Measurements from ENCODE around the gene PHACTR1. TPM values are rescaled to one million over a fixed set of nuclear protein-coding genes. Genes with fewer than 3 reads are reported as not detected.

Gene PHACTR1
- total and polyA plus RNA-seq, 2 of the 4 experiments (the other 2 are of a cell fraction): not detected

DNA sequence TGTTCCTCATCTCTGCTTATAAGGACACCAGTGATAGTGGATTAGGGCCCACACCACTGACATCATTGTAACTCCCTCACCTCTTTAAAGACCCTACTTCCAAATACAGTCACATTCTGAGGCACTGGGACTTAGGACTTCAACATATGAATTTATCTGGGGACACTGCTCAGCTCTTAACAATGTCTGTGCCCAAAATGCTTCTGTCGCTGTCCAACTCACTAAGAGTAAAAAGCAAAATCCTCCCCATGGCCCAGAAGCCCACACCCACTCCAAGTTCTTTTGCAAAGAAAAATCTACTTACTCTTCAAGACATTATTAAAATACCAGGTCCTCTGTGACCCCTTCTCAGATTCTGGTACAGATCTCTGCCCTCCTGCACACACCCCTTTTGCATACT is 495.5 kb downstream of the PHACTR1 start:
- BruUV-seq (replicated peaks): no TSS peak
- no peak overlapping the region for H2BK15ac ChIP-seq (ENCODE audit: low read depth, low read length)
- H2BK5ac ChIP-seq (ENCODE audit: low read depth, low read length, poor library complexity, severe bottlenecking): no peak overlapping the region
- in situ Hi-C loops (cut with MboI; ENCODE audit: low sequenced_read_pairs) (no loop called here), dilution Hi-C loops (cut with HindIII; ENCODE audit: low sequenced_read_pairs, unreplicated experiment) (no loop called here), intact Hi-C loops (cut with micrococcal nuclease) (no loop called here)
- POLR2A ChIA-PET (ENCODE audit: unreplicated experiment): no interaction called here
- H3K9me1 ChIP-seq (ENCODE audit: insufficient read depth, low read length): no peaks in the 10 kb centered on the region
- H3K23ac ChIP-seq (ENCODE audit: low read depth, low read length): no peak overlapping the region
- H3K4ac ChIP-seq (ENCODE audit: low read depth, low read length): no peak overlapping the region
- H3K9me3 ChIP-seq (ENCODE audit: control insufficient read depth, insufficient read depth, low read length): no peaks in the 10 kb centered on the region
- TF ChIP-seq MAFK (IDR thresholded peaks at IDR 0.05; ENCODE audit: low read depth, low read length): no peak
- TF ChIP-seq, protein P1, sequence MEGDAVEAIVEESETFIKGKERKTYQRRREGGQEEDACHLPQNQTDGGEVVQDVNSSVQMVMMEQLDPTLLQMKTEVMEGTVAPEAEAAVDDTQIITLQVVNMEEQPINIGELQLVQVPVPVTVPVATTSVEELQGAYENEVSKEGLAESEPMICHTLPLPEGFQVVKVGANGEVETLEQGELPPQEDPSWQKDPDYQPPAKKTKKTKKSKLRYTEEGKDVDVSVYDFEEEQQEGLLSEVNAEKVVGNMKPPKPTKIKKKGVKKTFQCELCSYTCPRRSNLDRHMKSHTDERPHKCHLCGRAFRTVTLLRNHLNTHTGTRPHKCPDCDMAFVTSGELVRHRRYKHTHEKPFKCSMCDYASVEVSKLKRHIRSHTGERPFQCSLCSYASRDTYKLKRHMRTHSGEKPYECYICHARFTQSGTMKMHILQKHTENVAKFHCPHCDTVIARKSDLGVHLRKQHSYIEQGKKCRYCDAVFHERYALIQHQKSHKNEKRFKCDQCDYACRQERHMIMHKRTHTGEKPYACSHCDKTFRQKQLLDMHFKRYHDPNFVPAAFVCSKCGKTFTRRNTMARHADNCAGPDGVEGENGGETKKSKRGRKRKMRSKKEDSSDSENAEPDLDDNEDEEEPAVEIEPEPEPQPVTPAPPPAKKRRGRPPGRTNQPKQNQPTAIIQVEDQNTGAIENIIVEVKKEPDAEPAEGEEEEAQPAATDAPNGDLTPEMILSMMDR (conservative IDR thresholded peaks at IDR 0.05; ENCODE audit: low read depth, low read length): no peak
- no peaks in the 10 kb centered on the region for H3K36me3 ChIP-seq (ENCODE audit: control insufficient read depth, insufficient read depth, low read length)
- H3K4me3 ChIP-seq (ENCODE audit: insufficient read depth, low read depth, low read length): no peak overlapping the region
- H3K27ac ChIP-seq (ENCODE audit: insufficient read depth, low read length): no peak overlapping the region
- no peaks in the 10 kb centered on the region for H3K79me1 ChIP-seq (ENCODE audit: low read depth in 1 of 2, low read length in 2 of 2)
- H4K20me1 ChIP-seq (ENCODE audit: insufficient read depth, low read length): no peaks in the 10 kb centered on the region
- H4K8ac ChIP-seq (ENCODE audit: low read depth in 2 of 2, low read length in 2 of 2): no peak overlapping the region
- H2BK20ac ChIP-seq (ENCODE audit: low read depth, low read length): no peak overlapping the region
- CTCF ChIA-PET: no interaction called here
- H3K56ac ChIP-seq (ENCODE audit: extremely low read depth, insufficient read depth, low read length): no peak overlapping the region
- no peak overlapping the region for H4K91ac ChIP-seq (ENCODE audit: insufficient read depth, low read depth, low read length)
- no peak overlapping the region for H3K14ac ChIP-seq (replicated peaks; ENCODE audit: low read depth, low read length)
- no peak overlapping the region for H2AFZ ChIP-seq (replicated peaks; ENCODE audit: low read length, poor library complexity)
- H2AK9ac ChIP-seq (replicated peaks; ENCODE audit: low read depth, low read length, poor library complexity): no peak overlapping the region
- H2AK5ac ChIP-seq (ENCODE audit: low read depth, low read length): no peak overlapping the region
- H3K18ac ChIP-seq (ENCODE audit: low read depth, low read length): no peak overlapping the region
- 80% methylated on average over 1 of the region's 1 CpG; no CpG with 5 or more reads in 1 of the 2 experiments for WGBS, 2 experiments (ENCODE audit: extremely low coverage in 2 of 2, insufficient read length in 1 of 2)
- no peaks in the 10 kb centered on the region; the same call in 1 of the 2 replicates for H3K27me3 ChIP-seq (ENCODE audit: control insufficient read depth, insufficient read depth, low read length)
- no peaks in the 10 kb centered on the region for H3K4me1 ChIP-seq (ENCODE audit: control insufficient read depth, insufficient read depth, low read length)
- no peak overlapping the region for H3K4me2 ChIP-seq (ENCODE audit: low read depth, low read length)
- H3K9ac ChIP-seq (ENCODE audit: low read depth, low read length): no peak overlapping the region
- no peak for DNase-seq
- no peak overlapping the region for H4K5ac ChIP-seq (ENCODE audit: low read depth, low read length)
- H2BK120ac ChIP-seq (ENCODE audit: low read depth, low read length): no peak overlapping the region
- ATAC-seq (ENCODE audit: low read depth): no peak
